PC-9 (cell line): ENCODE measurements around the gene SDC1. TPM values are rescaled to one million over a fixed set of nuclear protein-coding genes. Genes with fewer than 3 reads are reported as not detected.

Source experiments
- BruUV-seq: library from RNA; stranded (reverse); fragments of 400-500 nt; replicated peaks from 2 replicates; lab custom pipeline; 2021; lab: Mats Ljungman, UMichigan
- CTCF ChIA-PET: fragments of 300-600 bp; sonication (Branson Sonifier 250); formaldehyde crosslinking; loops from one replicate; lab custom pipeline; 2022; ENCODE audit warnings: antibody characterized with exemption; lab: Charles Lee
- POLR2A ChIA-PET: fragments of 300-600 bp; sonication (Branson Sonifier 250); formaldehyde crosslinking; loops from one replicate; lab custom pipeline; 2022; ENCODE audit warnings: antibody characterized with exemption; ENCODE audit not compliant: unreplicated experiment; lab: Charles Lee
- DNase-seq, 2 experiments: peaks; one replicate each; pipeline versions ENCODE4 v3.0.0 to v3.0.0-alpha.2; 2015 to 2022; ENCODE audit warnings: mixed read lengths in 1 of 2
- H2AFZ ChIP-seq: fragments of 200-600 bp; sonication (generic); 2 replicates; pipeline ENCODE4 v1.8.1; 2017; ENCODE audit warnings: antibody characterized with exemption
- H3F3A ChIP-seq: fragments of 200-600 bp; sonication (generic); 2 replicates; pipeline ENCODE4 v1.8.1; 2017; ENCODE audit warnings: antibody characterized with exemption, mild to moderate bottlenecking, low read depth; ENCODE audit not compliant: insufficient read depth
- H3K27ac ChIP-seq: fragments of 200-600 bp; sonication (generic); 2 replicates; pipeline ENCODE4 v1.6.1; 2016; ENCODE audit warnings: mixed run types
- H3K27me3 ChIP-seq: fragments of 200-600 bp; sonication (generic); 2 replicates; pipeline ENCODE4 v1.6.1; 2016; ENCODE audit warnings: low read depth, mixed run types; ENCODE audit not compliant: insufficient read depth
- H3K36me3 ChIP-seq: fragments of 200-600 bp; sonication (generic); 2 replicates; pipeline ENCODE4 v1.6.1; 2016; ENCODE audit warnings: low read depth, mixed run types
- H3K4me1 ChIP-seq: fragments of 200-600 bp; sonication (generic); replicated peaks from 2 replicates; pipeline ENCODE4 v1.6.1; 2016; ENCODE audit warnings: mixed run types; ENCODE audit not compliant: insufficient read depth
- H3K4me2 ChIP-seq: fragments of 200-600 bp; sonication (generic); 2 replicates; pipeline ENCODE4 v1.6.1; 2017; ENCODE audit warnings: mixed run types
- H3K4me3 ChIP-seq: fragments of 200-600 bp; sonication (generic); 2 replicates; pipeline ENCODE4 v1.6.1; 2016; ENCODE audit warnings: mixed run types
- H3K79me2 ChIP-seq: fragments of 200-600 bp; sonication (generic); 2 replicates; pipeline ENCODE4 v1.6.1; 2017; ENCODE audit warnings: low read depth, mixed run types
- H3K9me2 ChIP-seq: fragments of 200-600 bp; sonication (generic); 2 replicates; pipeline ENCODE4 v1.8.1; 2017; ENCODE audit warnings: mild to moderate bottlenecking; ENCODE audit not compliant: insufficient read depth
- H3K9me3 ChIP-seq: fragments of 200-600 bp; sonication (generic); 2 replicates; pipeline ENCODE4 v1.8.1; 2016; ENCODE audit warnings: low read depth; ENCODE audit not compliant: insufficient read depth
- H4K20me1 ChIP-seq: fragments of 200-600 bp; sonication (generic); 2 replicates; pipeline ENCODE4 v1.8.1; 2017; ENCODE audit not compliant: insufficient read depth
- CTCF ChIP-seq: fragments of 200-600 bp; sonication (generic); conservative IDR thresholded peaks from 2 replicates; pipeline ENCODE4 v1.6.1; 2017; ENCODE audit warnings: mixed run types, antibody characterized with exemption, mild to moderate bottlenecking, moderate library complexity
- EZH2 ChIP-seq: fragments of 200-600 bp; sonication (generic); IDR thresholded peaks from 2 replicates; pipeline ENCODE4 v1.8.0; 2017; ENCODE audit warnings: antibody characterized with exemption, low read depth
- intact Hi-C: fragments of 100-400 bp; cut with micrococcal nuclease; formaldehyde crosslinking; loops from one replicate; pipeline ENCODE4 v1.10.0; 2022; ENCODE audit not compliant: unreplicated experiment
- total RNA-seq: library from RNA; stranded (reverse); gene quantifications from 2 replicates; pipeline ENCODE4 v1.2.3, GENCODE V29; 2021

The SDC1 gene
- total RNA-seq, 1 experiment from 2014 or later = 128 TPM

GRCh38 chr2:20165677-20166509 is 59.0 kb downstream of the SDC1 start:
- Histone ChIP-seq H3K9me3 (no peaks in the 10 kb centered on the region), H2AFZ (no peak overlapping the region), H3K27ac (no peak overlapping the region), H3K79me2 (no peaks in the 10 kb centered on the region), H3K4me3 (no peak overlapping the region), H3K27me3 (no peaks in the 10 kb centered on the region), H3F3A (peaks cover 25% of the 10 kb centered on the region), H3K36me3 (no peaks in the 10 kb centered on the region), H4K20me1 (no peaks in the 10 kb centered on the region), H3K9me2 (no peaks in the 10 kb centered on the region), H3K4me1 (peaks cover 16% of the 10 kb centered on the region), H3K4me2 (peak overlapping the region; percentile 32; the same call in 1 of the 2 replicates)
- no peak for TF ChIP-seq EZH2
- TF ChIP-seq CTCF = no peak
- no TSS peak for BruUV-seq
- POLR2A ChIA-PET = no interaction called here
- CTCF ChIA-PET = no interaction called here
- intact Hi-C loops = no loop called here
- DNase-seq = no peak

- intact Hi-C loops = no loop called here
- BruUV-seq = no TSS peak
- Histone ChIP-seq H3K4me3 (no peak overlapping the region), H2AFZ (no peak overlapping the region), H3F3A (peaks cover 25% of the 10 kb centered on the region), H3K9me3 (no peaks in the 10 kb centered on the region), H4K20me1 (no peaks in the 10 kb centered on the region), H3K79me2 (no peaks in the 10 kb centered on the region), H3K4me1 (peaks cover 16% of the 10 kb centered on the region), H3K9me2 (no peaks in the 10 kb centered on the region), H3K27ac (no peak overlapping the region), H3K4me2 (no peak overlapping the region), H3K27me3 (no peaks in the 10 kb centered on the region), H3K36me3 (no peaks in the 10 kb centered on the region)
- ChIA-PET POLR2A (no interaction called here), CTCF (no interaction called here)
- TF ChIP-seq EZH2 (no peak), CTCF (no peak)
- DNase-seq = no peak
These were observed 60.0 kb downstream of the SDC1 start for GRCh38 chr2:20164734-20165478.

- intact Hi-C loops = no loop called here
- Histone ChIP-seq H3K27ac (no peak overlapping the region), H3K27me3 (no peaks in the 10 kb centered on the region), H3K4me3 (no peak overlapping the region), H3K36me3 (no peaks in the 10 kb centered on the region), H3K4me2 (no peak overlapping the region), H3K9me3 (no peaks in the 10 kb centered on the region), H3K79me2 (no peaks in the 10 kb centered on the region), H2AFZ (no peak overlapping the region), H3F3A (peaks cover 25% of the 10 kb centered on the region), H3K9me2 (no peaks in the 10 kb centered on the region), H3K4me1 (peaks cover 16% of the 10 kb centered on the region), H4K20me1 (no peaks in the 10 kb centered on the region)
- POLR2A ChIA-PET = no interaction called here
- no peak for TF ChIP-seq CTCF
- no peak for TF ChIP-seq EZH2
- CTCF ChIA-PET = no interaction called here
- DNase-seq = no peak
- no TSS peak for BruUV-seq
These were observed 60.7 kb downstream of the SDC1 start for GRCh38 chr2:20164061-20164733.
